K562 (cell line): ENCODE results near the gene SPRY4. TPM values are rescaled to one million over a fixed set of nuclear protein-coding genes. Genes with fewer than 3 reads are reported as not detected.

ENCODE experiments used
- E2F3 ChIP-seq: fragments of 250-450 bp; sonication (Bioruptor Pico); IDR thresholded peaks from 2 replicates; pipeline ENCODE4 v1.4.0; 2020; ENCODE audit warnings: mild to moderate bottlenecking
- KDM1A ChIP-seq, 2 experiments: fragments of 450-650 bp; IDR thresholded peaks; 2 replicates each; pipeline ENCODE4 v1.6.1; 2016; ENCODE audit warnings: mild to moderate bottlenecking in 2 of 2
- MCM7 ChIP-seq, 2 experiments: fragments of 450-650 bp; IDR thresholded peaks; 2 replicates each; pipeline ENCODE4 v1.6.1; 2016 to 2018
- RBM15 ChIP-seq: fragments of 200-400 bp; formaldehyde crosslinking; IDR thresholded peaks from 2 replicates; pipeline ENCODE4 v1.6.1; 2018; ENCODE audit warnings: mild to moderate bottlenecking, low read length, moderate library complexity; ENCODE audit not compliant: insufficient read depth
- ZFP36 ChIP-seq: fragments of 150-350 bp; IDR thresholded peaks from 2 replicates; pipeline ENCODE4 v1.6.1; 2018; ENCODE audit warnings: low read length, low read depth; ENCODE audit not compliant: partially characterized antibody
- polyA plus RNA-seq, 8 experiments: library from polyadenylated mRNA; depleted of rRNA in 4 of 8; stranded (reverse) in 5 of 8; unstranded in 3 of 8; fragments of >200 nt; fragmentation: Nextera tagmentation in 2 of 8; fragmentation: Illumina TruSeq in 1 of 8; extraction: Ambion mirVana in 2 of 8; extraction: Trizol in 1 of 8; gene quantifications; 2 replicates each; pipeline versions ENCODE4 v1.2.1 to v1.2.3, GENCODE V29; 2011 to 2014; ENCODE audit warnings: inconsistent platforms in 1 of 8, missing spikeins in 1 of 8
- total RNA-seq, 7 experiments: library from RNA; depleted of rRNA in 6 of 7; stranded (reverse); fragments of >200 nt in 6 of 7; fragmentation: Illumina TruSeq in 2 of 7; extraction: Trizol in 2 of 7; gene quantifications; 2 replicates each; pipeline versions ENCODE4 v1.2.1 to v1.2.3, GENCODE V29; 2011 to 2021; ENCODE audit warnings: low replicate concordance in 1 of 7
- TF ChIP-seq, protein P1 (sequence below): fragments of 200-600 bp; sonication (generic); IDR thresholded peaks from one replicate; pipeline ENCODE4 v1.6.1; 2012; ENCODE audit warnings: mild to moderate bottlenecking, low read depth, low read length, inconsistent platforms
- TF ChIP-seq, protein P2 (sequence below), 2 experiments: fragments of 450-650 bp in 1 of 2; IDR thresholded peaks; 2 replicates each; pipeline ENCODE4 v1.6.1; 2011 to 2017; ENCODE audit warnings: low read depth in 2 of 2, antibody characterized with exemption in 1 of 2, borderline replicate concordance in 1 of 2, low read length in 1 of 2, mild to moderate bottlenecking in 1 of 2, mixed read lengths in 1 of 2; ENCODE audit not compliant: control insufficient read depth in 1 of 2
- TF ChIP-seq, protein P3 (sequence below): sonication (generic); formaldehyde crosslinking; IDR thresholded peaks from 2 replicates; pipeline ENCODE4 v1.8.1; 2023; ENCODE audit warnings: mild to moderate bottlenecking, missing genetic modification reagents

Gene SPRY4
- total and polyA plus RNA-seq, 9 of the 15 experiments (the other 6 are each of a cell fraction or from before 2014, with no cell fraction given): 2.6 to 24.2 (median 9.5) TPM

DNA sequence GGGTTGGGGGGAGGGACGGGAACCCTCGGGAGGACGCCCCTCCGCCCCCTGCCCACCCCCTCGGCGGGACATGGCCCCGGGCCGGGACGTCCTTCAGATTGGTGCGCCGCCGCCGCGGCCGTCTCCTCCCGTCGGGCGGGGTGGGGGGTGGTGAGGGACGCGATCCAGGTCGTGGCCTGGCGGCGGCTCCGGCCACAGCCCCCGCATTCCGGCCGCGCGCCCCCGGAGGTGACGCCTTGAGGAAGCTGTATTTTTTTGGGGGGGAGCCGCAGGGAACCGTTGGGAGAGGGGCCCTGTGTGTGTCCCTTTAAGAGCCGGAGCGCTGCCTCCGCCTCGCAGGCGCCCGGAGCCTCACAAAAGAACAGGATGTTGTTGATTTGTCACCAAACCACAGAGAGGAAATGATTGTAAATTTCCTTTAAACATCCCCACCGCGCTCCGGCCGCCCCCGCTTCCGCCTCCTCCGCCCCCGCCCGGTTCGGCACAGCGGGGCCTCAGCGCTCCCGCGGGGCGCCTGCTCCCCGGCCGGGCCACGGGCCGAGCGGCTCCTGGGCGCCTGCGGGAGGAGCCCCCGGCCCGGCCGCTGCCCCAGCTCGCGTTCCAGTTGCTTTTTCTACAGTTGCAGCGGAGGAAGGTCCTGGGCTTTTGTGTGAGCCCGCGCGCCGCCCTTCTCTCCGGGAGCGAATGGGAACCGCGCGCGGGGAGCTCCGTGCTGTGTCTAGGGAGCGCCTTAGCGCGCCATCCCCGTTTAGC, 32.1 kb upstream of the SPRY4 start (continued):
- TF ChIP-seq, protein P1, sequence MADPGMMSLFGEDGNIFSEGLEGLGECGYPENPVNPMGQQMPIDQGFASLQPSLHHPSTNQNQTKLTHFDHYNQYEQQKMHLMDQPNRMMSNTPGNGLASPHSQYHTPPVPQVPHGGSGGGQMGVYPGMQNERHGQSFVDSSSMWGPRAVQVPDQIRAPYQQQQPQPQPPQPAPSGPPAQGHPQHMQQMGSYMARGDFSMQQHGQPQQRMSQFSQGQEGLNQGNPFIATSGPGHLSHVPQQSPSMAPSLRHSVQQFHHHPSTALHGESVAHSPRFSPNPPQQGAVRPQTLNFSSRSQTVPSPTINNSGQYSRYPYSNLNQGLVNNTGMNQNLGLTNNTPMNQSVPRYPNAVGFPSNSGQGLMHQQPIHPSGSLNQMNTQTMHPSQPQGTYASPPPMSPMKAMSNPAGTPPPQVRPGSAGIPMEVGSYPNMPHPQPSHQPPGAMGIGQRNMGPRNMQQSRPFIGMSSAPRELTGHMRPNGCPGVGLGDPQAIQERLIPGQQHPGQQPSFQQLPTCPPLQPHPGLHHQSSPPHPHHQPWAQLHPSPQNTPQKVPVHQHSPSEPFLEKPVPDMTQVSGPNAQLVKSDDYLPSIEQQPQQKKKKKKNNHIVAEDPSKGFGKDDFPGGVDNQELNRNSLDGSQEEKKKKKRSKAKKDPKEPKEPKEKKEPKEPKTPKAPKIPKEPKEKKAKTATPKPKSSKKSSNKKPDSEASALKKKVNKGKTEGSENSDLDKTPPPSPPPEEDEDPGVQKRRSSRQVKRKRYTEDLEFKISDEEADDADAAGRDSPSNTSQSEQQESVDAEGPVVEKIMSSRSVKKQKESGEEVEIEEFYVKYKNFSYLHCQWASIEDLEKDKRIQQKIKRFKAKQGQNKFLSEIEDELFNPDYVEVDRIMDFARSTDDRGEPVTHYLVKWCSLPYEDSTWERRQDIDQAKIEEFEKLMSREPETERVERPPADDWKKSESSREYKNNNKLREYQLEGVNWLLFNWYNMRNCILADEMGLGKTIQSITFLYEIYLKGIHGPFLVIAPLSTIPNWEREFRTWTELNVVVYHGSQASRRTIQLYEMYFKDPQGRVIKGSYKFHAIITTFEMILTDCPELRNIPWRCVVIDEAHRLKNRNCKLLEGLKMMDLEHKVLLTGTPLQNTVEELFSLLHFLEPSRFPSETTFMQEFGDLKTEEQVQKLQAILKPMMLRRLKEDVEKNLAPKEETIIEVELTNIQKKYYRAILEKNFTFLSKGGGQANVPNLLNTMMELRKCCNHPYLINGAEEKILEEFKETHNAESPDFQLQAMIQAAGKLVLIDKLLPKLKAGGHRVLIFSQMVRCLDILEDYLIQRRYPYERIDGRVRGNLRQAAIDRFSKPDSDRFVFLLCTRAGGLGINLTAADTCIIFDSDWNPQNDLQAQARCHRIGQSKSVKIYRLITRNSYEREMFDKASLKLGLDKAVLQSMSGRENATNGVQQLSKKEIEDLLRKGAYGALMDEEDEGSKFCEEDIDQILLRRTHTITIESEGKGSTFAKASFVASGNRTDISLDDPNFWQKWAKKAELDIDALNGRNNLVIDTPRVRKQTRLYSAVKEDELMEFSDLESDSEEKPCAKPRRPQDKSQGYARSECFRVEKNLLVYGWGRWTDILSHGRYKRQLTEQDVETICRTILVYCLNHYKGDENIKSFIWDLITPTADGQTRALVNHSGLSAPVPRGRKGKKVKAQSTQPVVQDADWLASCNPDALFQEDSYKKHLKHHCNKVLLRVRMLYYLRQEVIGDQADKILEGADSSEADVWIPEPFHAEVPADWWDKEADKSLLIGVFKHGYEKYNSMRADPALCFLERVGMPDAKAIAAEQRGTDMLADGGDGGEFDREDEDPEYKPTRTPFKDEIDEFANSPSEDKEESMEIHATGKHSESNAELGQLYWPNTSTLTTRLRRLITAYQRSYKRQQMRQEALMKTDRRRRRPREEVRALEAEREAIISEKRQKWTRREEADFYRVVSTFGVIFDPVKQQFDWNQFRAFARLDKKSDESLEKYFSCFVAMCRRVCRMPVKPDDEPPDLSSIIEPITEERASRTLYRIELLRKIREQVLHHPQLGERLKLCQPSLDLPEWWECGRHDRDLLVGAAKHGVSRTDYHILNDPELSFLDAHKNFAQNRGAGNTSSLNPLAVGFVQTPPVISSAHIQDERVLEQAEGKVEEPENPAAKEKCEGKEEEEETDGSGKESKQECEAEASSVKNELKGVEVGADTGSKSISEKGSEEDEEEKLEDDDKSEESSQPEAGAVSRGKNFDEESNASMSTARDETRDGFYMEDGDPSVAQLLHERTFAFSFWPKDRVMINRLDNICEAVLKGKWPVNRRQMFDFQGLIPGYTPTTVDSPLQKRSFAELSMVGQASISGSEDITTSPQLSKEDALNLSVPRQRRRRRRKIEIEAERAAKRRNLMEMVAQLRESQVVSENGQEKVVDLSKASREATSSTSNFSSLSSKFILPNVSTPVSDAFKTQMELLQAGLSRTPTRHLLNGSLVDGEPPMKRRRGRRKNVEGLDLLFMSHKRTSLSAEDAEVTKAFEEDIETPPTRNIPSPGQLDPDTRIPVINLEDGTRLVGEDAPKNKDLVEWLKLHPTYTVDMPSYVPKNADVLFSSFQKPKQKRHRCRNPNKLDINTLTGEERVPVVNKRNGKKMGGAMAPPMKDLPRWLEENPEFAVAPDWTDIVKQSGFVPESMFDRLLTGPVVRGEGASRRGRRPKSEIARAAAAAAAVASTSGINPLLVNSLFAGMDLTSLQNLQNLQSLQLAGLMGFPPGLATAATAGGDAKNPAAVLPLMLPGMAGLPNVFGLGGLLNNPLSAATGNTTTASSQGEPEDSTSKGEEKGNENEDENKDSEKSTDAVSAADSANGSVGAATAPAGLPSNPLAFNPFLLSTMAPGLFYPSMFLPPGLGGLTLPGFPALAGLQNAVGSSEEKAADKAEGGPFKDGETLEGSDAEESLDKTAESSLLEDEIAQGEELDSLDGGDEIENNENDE: no peak
- peak; percentile 2 for TF ChIP-seq ZFP36
- no peak for TF ChIP-seq RBM15
- no peak for TF ChIP-seq E2F3 (CRISPR knock-in tag)
- TF ChIP-seq KDM1A (IDR thresholded peaks at IDR 0.05): peak; percentile 50 to 77; a peak in 3 of 4 replicates
- TF ChIP-seq, protein P2, sequence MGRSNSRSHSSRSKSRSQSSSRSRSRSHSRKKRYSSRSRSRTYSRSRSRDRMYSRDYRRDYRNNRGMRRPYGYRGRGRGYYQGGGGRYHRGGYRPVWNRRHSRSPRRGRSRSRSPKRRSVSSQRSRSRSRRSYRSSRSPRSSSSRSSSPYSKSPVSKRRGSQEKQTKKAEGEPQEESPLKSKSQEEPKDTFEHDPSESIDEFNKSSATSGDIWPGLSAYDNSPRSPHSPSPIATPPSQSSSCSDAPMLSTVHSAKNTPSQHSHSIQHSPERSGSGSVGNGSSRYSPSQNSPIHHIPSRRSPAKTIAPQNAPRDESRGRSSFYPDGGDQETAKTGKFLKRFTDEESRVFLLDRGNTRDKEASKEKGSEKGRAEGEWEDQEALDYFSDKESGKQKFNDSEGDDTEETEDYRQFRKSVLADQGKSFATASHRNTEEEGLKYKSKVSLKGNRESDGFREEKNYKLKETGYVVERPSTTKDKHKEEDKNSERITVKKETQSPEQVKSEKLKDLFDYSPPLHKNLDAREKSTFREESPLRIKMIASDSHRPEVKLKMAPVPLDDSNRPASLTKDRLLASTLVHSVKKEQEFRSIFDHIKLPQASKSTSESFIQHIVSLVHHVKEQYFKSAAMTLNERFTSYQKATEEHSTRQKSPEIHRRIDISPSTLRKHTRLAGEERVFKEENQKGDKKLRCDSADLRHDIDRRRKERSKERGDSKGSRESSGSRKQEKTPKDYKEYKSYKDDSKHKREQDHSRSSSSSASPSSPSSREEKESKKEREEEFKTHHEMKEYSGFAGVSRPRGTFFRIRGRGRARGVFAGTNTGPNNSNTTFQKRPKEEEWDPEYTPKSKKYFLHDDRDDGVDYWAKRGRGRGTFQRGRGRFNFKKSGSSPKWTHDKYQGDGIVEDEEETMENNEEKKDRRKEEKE (IDR thresholded peaks at IDR 0.05; ENCODE audit: borderline replicate concordance in 1 of 2, control insufficient read depth in 1 of 2, low read depth in 2 of 2, low read length in 1 of 2): peak in 1 of 2 experiments; percentile 81; a peak in 1 of 4 replicates
- no peak for TF ChIP-seq MCM7 (IDR thresholded peaks at IDR 0.05)
- TF ChIP-seq, protein P3, sequence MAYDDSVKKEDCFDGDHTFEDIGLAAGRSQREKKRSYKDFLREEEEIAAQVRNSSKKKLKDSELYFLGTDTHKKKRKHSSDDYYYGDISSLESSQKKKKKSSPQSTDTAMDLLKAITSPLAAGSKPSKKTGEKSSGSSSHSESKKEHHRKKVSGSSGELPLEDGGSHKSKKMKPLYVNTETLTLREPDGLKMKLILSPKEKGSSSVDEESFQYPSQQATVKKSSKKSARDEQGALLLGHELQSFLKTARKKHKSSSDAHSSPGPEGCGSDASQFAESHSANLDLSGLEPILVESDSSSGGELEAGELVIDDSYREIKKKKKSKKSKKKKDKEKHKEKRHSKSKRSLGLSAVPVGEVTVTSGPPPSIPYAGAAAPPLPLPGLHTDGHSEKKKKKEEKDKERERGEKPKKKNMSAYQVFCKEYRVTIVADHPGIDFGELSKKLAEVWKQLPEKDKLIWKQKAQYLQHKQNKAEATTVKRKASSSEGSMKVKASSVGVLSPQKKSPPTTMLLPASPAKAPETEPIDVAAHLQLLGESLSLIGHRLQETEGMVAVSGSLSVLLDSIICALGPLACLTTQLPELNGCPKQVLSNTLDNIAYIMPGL (CRISPR knock-in tag): no peak
